ENCODE data around the gene AFF3.

DNA sequence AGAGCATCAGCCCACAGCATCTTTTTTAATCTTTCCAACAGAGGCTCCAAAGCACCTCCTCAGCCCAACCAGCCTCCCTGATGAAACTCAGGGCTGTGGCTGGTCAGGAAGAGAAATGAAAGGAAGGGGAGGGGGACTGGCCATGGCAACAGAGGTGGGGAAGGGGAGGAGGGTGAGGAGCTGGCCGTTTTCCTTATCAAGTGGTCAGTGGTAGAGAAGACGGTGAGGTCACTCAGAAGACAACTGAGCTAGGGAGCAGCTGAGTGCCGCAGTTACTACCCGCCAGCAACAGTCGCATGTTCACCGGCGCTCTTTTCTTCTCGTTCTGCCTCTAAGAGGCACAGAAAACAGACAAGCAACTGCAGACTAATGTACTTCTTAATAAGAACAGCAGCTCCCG, 97.4 kb downstream of the AFF3 start:
- TF ChIP-seq, protein P1, sequence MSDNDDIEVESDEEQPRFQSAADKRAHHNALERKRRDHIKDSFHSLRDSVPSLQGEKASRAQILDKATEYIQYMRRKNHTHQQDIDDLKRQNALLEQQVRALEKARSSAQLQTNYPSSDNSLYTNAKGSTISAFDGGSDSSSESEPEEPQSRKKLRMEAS (IDR thresholded peaks at IDR 0.05), result no peak
- no peak for TF ChIP-seq CEBPB (IDR thresholded peaks at IDR 0.05)
- no peak for TF ChIP-seq YY1 (IDR thresholded peaks at IDR 0.05; ENCODE audit: low read depth)
- TF ChIP-seq, protein P2, sequence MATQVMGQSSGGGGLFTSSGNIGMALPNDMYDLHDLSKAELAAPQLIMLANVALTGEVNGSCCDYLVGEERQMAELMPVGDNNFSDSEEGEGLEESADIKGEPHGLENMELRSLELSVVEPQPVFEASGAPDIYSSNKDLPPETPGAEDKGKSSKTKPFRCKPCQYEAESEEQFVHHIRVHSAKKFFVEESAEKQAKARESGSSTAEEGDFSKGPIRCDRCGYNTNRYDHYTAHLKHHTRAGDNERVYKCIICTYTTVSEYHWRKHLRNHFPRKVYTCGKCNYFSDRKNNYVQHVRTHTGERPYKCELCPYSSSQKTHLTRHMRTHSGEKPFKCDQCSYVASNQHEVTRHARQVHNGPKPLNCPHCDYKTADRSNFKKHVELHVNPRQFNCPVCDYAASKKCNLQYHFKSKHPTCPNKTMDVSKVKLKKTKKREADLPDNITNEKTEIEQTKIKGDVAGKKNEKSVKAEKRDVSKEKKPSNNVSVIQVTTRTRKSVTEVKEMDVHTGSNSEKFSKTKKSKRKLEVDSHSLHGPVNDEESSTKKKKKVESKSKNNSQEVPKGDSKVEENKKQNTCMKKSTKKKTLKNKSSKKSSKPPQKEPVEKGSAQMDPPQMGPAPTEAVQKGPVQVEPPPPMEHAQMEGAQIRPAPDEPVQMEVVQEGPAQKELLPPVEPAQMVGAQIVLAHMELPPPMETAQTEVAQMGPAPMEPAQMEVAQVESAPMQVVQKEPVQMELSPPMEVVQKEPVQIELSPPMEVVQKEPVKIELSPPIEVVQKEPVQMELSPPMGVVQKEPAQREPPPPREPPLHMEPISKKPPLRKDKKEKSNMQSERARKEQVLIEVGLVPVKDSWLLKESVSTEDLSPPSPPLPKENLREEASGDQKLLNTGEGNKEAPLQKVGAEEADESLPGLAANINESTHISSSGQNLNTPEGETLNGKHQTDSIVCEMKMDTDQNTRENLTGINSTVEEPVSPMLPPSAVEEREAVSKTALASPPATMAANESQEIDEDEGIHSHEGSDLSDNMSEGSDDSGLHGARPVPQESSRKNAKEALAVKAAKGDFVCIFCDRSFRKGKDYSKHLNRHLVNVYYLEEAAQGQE (IDR thresholded peaks at IDR 0.05; ENCODE audit: low read depth), result no peak
- TF ChIP-seq FOXM1 (IDR thresholded peaks at IDR 0.05; ENCODE audit: borderline replicate concordance, low read depth), result no peak
- no peak for TF ChIP-seq RAD21 (IDR thresholded peaks at IDR 0.05; ENCODE audit: low read depth)
- no peak for TF ChIP-seq TAF1 (IDR thresholded peaks at IDR 0.05; ENCODE audit: low read depth)
- TF ChIP-seq CREB1 (IDR thresholded peaks at IDR 0.05; ENCODE audit: low read depth), result no peak
- no peak for TF ChIP-seq EP300 (IDR thresholded peaks at IDR 0.05; ENCODE audit: borderline replicate concordance)
- no peak for TF ChIP-seq TCF12 (IDR thresholded peaks at IDR 0.05; ENCODE audit: low read depth)
- TF ChIP-seq, protein P3, sequence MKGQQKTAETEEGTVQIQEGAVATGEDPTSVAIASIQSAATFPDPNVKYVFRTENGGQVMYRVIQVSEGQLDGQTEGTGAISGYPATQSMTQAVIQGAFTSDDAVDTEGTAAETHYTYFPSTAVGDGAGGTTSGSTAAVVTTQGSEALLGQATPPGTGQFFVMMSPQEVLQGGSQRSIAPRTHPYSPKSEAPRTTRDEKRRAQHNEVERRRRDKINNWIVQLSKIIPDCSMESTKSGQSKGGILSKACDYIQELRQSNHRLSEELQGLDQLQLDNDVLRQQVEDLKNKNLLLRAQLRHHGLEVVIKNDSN (IDR thresholded peaks at IDR 0.05), result no peak

All from Ishikawa (cell line).